HepG2 (cell line): ENCODE measurements around the gene CLASRP. TPM values are rescaled to one million over a fixed set of nuclear protein-coding genes. Genes with fewer than 3 reads are reported as not detected.

Experiments used
- AGO2 ChIP-seq: fragments of 200-400 bp; formaldehyde crosslinking; optimal IDR thresholded peaks from 2 replicates; pipeline ENCODE3; 2017; ENCODE audit warnings: mild to moderate bottlenecking, low read depth, low read length, moderate library complexity
- EHMT2 ChIP-seq: fragments of 200-600 bp; sonication (generic); IDR thresholded peaks from 2 replicates; pipeline ENCODE4 v1.7.0; 2017; ENCODE audit warnings: antibody characterized with exemption, low read depth, low read length, borderline replicate concordance
- ELF3 ChIP-seq: IDR thresholded peaks from 2 replicates; pipeline ENCODE4 v1.6.1; 2016; ENCODE audit warnings: missing genetic modification reagents, missing compliant biosample characterization
- HBP1 ChIP-seq: IDR thresholded peaks from 2 replicates; pipeline ENCODE4 v1.6.1; 2016; ENCODE audit warnings: low read depth, control low read depth
- HMGXB4 ChIP-seq, 2 experiments: sonication (generic) in 1 of 2; formaldehyde crosslinking in 1 of 2; IDR thresholded peaks; 2 replicates each; pipeline versions ENCODE4 v1.4.0 to v1.6.1; 2018 to 2020; ENCODE audit warnings: missing genetic modification reagents in 2 of 2, borderline replicate concordance in 1 of 2, low read depth in 1 of 2, mild to moderate bottlenecking in 1 of 2, missing biosample characterization in 1 of 2
- MAZ ChIP-seq, 2 experiments: sonication (generic) in 1 of 2; formaldehyde crosslinking in 1 of 2; IDR thresholded peaks; 2 replicates each; pipeline versions ENCODE4 v1.5.0 to v1.6.1; 2012 to 2020; ENCODE audit warnings: low read depth in 2 of 2, mild to moderate bottlenecking in 2 of 2, borderline replicate concordance in 1 of 2, improper control_type of control experiment in 1 of 2, low read length in 1 of 2, missing genetic modification reagents in 1 of 2, moderate library complexity in 1 of 2
- PRMT3 ChIP-seq: sonication (generic); formaldehyde crosslinking; IDR thresholded peaks from 2 replicates; pipeline ENCODE4 v1.8.1; 2022; ENCODE audit warnings: low read depth, mild to moderate bottlenecking, moderate library complexity, missing genetic modification reagents, borderline replicate concordance
- SMC3 ChIP-seq: IDR thresholded peaks from 2 replicates; pipeline ENCODE4 v1.6.1; 2011; ENCODE audit warnings: low read length, improper control_type of control experiment
- TFDP2 ChIP-seq: sonication (generic); formaldehyde crosslinking; IDR thresholded peaks from 2 replicates; pipeline ENCODE4 v1.4.0; 2020; ENCODE audit warnings: missing genetic modification reagents
- THAP11 ChIP-seq: IDR thresholded peaks from 2 replicates; pipeline ENCODE4 v1.6.1; 2016; ENCODE audit warnings: missing biosample characterization, missing genetic modification reagents
- XRCC5 ChIP-seq: fragments of 200-400 bp; formaldehyde crosslinking; optimal IDR thresholded peaks from 2 replicates; pipeline ENCODE3; 2017; ENCODE audit warnings: mild to moderate bottlenecking, low read length
- ZNF609 ChIP-seq: sonication (generic); formaldehyde crosslinking; IDR thresholded peaks from 2 replicates; pipeline ENCODE4 v1.4.0; 2020; ENCODE audit warnings: mild to moderate bottlenecking, missing genetic modification reagents, borderline replicate concordance
- ZNF883 ChIP-seq: sonication (generic); formaldehyde crosslinking; IDR thresholded peaks from 2 replicates; pipeline ENCODE4 v1.5.1; 2020; ENCODE audit warnings: mild to moderate bottlenecking, missing genetic modification reagents; ENCODE audit errors: not compliant biosample characterization
- polyA plus RNA-seq, 8 experiments: library from polyadenylated mRNA; depleted of rRNA in 3 of 8; stranded (reverse) in 7 of 8; unstranded in 1 of 8; fragments of >200 nt; fragmentation: Illumina TruSeq in 4 of 8; extraction: Trizol in 4 of 8; gene quantifications; 2 replicates each; pipeline versions ENCODE4 v1.2.1 to v1.2.3, GENCODE V29; 2011 to 2016; ENCODE audit warnings: low read depth in 4 of 8, missing spikeins in 1 of 8, mixed read lengths in 1 of 8; ENCODE audit not compliant: insufficient read depth in 1 of 8
- total RNA-seq, 5 experiments: library from RNA; depleted of rRNA; stranded (reverse); fragments of >200 nt; fragmentation: Illumina TruSeq; extraction: Trizol; gene quantifications; 2 replicates each; pipeline ENCODE4 v1.2.3, GENCODE V29; 2016; ENCODE audit warnings: low read depth in 1 of 5

Gene CLASRP
- total and polyA plus RNA-seq, 2 of the 13 experiments (the other 11 are each of a cell fraction or from before 2014, with no cell fraction given) = 32.0 to 51.4 TPM

GRCh38 chr19:45059258-45059965 lies 20.6 kb downstream of the CLASRP start (continued):
- TF ChIP-seq ZNF609 (no peak), SMC3 (peak; percentile 93), PRMT3 (no peak), HBP1 (CRISPR knock-in tag) (no peak), THAP11 (CRISPR knock-in tag) (peak; percentile 38; the same call in 1 of the 2 replicates), HMGXB4 (CRISPR knock-in tag; IDR thresholded peaks at IDR 0.05; ENCODE audit: borderline replicate concordance in 1 of 2, low read depth in 1 of 2) (0 out of 4 replicates have a peak, but pooled peaks of 1 of the 2 experiments have one; percentile 40), XRCC5 (peak; percentile 62), MAZ (IDR thresholded peaks at IDR 0.05; ENCODE audit: borderline replicate concordance, low read depth, low read length) (0 out of 2 replicates have a peak, but pooled peaks have one; percentile 19), MAZ (CRISPR knock-in tag; IDR thresholded peaks at IDR 0.05; ENCODE audit: low read depth) (no peak), ZNF883 (no peak), TFDP2 (CRISPR knock-in tag) (no peak), AGO2 (peak; percentile 35), EHMT2 (no peak), ELF3 (0 out of 2 replicates have a peak, but pooled peaks have one; percentile 27)
